ENCODE results near the gene NAIF1. TPM values are rescaled to one million over a fixed set of nuclear protein-coding genes. Genes with fewer than 3 reads are reported as not detected.

The NAIF1 gene, protein sequence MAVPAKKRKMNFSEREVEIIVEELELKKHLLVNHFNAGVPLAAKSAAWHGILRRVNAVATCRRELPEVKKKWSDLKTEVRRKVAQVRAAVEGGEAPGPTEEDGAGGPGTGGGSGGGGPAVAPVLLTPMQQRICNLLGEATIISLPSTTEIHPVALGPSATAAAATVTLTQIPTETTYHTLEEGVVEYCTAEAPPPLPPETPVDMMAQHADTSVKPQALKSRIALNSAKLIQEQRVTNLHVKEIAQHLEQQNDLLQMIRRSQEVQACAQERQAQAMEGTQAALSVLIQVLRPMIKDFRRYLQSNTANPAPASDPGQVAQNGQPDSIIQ
- total RNA-seq (2013; cell fraction: nucleolus; rRNA removed): 8.3 and 10.0 TPM in 2 replicates
- 10.7 and 14.2 TPM in 2 replicates for total RNA-seq (2014; rRNA removed)
- 6.3 and 6.4 TPM in 2 replicates for total RNA-seq (2014; rRNA removed; fragmentation: Illumina TruSeq; extraction: Trizol)
- 8.6 and 10.3 TPM in 2 replicates for total RNA-seq (2021)
- 4.5 TPM for polyA plus RNA-seq (2011; ENCODE audit: low read depth)
- polyA plus RNA-seq (2011; rRNA removed): 6.1 and 9.4 TPM in 2 replicates
- 12.1 and 15.0 TPM in 2 replicates for polyA plus RNA-seq (2011; cell fraction: cytosol; rRNA removed)
- 5.9 and 7.8 TPM in 2 replicates for polyA plus RNA-seq (2011; cell fraction: nucleus; rRNA removed)
- 8.4 and 9.3 TPM in 2 replicates for polyA plus RNA-seq (2012)
- 5.2 and 6.2 TPM in 2 replicates for polyA plus RNA-seq (2014; fragmentation: Illumina TruSeq; extraction: Trizol)
- polyA plus RNA-seq (2014; fragmentation: Nextera tagmentation; extraction: Ambion mirVana): 1 to 10 TPM; 2.4 to 5.2 TPM
- polyA plus RNA-seq (2014; rRNA removed): 8.5 and 9.3 TPM in 2 replicates
- polyA plus RNA-seq (2016; fragmentation: Nextera tagmentation; extraction: Ambion mirVana): 1 to 10 TPM; 5.0 to 7.9 TPM
- 11.7 and 16.2 TPM in 2 replicates for polyA minus RNA-seq (2011; rRNA and poly(A)+ RNA removed)
- polyA minus RNA-seq (2011; cell fraction: cytosol; rRNA and poly(A)+ RNA removed): 6.7 and 10.7 TPM in 2 replicates
- 1.8 and 5.3 TPM in 2 replicates for polyA minus RNA-seq (2011; cell fraction: nucleus; rRNA and poly(A)+ RNA removed)
- Bru-seq, nascent RNA: percentile 63 among the genes with signal in this experiment
- BruChase-seq, experiment 1, labeled RNA remaining after a 6-hour chase: percentile 53 among the genes with signal in this experiment
- percentile 65 among the genes with signal in this experiment for BruChase-seq, experiment 2, labeled RNA remaining after a 2-hour chase
- long read RNA-seq, experiment 1, partial matches to known transcripts: 0 of 3 reads
- long read RNA-seq, experiment 1, other reads (novel, unspliced or antisense): 2 of 3 reads
- long read RNA-seq, experiment 2, partial matches to known transcripts: 0 of 2 reads
- long read RNA-seq, experiment 2, other reads (novel, unspliced or antisense): 1 of 2 reads

DNA sequence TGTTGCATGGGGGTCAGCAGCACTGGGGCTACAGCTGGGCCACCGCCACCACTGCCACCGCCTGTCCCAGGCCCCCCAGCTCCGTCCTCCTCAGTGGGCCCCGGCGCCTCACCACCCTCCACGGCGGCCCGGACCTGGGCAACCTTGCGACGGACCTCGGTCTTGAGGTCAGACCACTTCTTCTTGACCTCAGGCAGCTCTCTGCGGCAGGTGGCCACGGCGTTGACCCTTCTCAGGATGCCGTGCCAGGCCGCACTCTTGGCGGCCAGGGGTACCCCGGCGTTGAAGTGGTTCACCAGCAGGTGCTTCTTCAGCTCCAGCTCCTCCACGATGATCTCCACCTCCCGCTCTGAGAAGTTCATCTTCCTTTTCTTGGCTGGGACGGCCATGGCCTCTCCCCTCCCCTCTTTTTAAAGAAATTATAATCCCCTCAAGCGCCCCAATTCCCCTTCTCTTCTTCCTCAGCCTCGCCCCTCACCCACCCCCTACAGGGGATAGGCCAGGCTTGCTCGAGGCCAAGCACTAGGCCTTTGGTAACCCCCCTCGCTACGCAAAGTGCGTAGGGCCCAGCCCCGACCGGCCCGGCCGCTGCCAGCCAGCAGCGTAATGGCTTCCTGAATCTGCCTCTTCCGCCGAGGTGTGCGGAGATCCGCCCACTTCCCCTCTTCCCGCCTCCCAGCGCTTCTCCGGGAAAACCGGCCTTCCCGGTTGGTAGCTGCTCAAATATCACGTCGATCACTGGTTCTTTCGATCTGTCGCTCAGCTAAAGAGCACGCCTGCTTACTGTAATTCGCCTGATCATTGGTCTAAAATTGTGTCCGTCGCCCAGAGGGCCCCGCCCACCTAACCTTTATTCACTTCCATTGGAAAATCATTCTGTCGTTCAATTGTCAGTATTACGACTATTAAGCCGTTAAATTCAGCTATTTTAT is at the start of gene NAIF1:
Gene NAIF1 (minus strand): TSS at position 608 of the 932 bp plus-strand sequence. CDS start 219 bp downstream, at position 389.
- peak; percentile 83 for ATAC-seq
- FAIRE-seq: peak; percentile 99
- TF ChIP-seq CREB1 (IDR thresholded peaks at IDR 0.05; ENCODE audit: low read depth) (no peak), EGR1 (IDR thresholded peaks at IDR 0.05; ENCODE audit: borderline replicate concordance in 1 of 2, low read depth in 2 of 2, low read length in 2 of 2) (peak in 1 of 2 experiments; percentile 78; a peak in 1 of 3 replicates), CHD2 (IDR thresholded peaks at IDR 0.05; ENCODE audit: borderline replicate concordance, low read depth, low read length) (peak; percentile 98), TBL1XR1 (IDR thresholded peaks at IDR 0.05; ENCODE audit: low read depth, low read length) (peak; percentile 53; the same call in 1 of the 2 replicates), NRF1 (conservative IDR thresholded peaks at IDR 0.05; ENCODE audit: low read depth, low read length) (0 out of 2 replicates have a peak, but pooled peaks have one; percentile 1), RUNX3 (IDR thresholded peaks at IDR 0.05; ENCODE audit: low read length) (no peak), RCOR1 (conservative IDR thresholded peaks at IDR 0.05; ENCODE audit: low read depth, low read length) (0 out of 2 replicates have a peak, but pooled peaks have one; percentile 43), HCFC1 (IDR thresholded peaks at IDR 0.05; ENCODE audit: low read length) (peak; percentile 41; the same call in 1 of the 2 replicates)
- TF ChIP-seq, protein P1, sequence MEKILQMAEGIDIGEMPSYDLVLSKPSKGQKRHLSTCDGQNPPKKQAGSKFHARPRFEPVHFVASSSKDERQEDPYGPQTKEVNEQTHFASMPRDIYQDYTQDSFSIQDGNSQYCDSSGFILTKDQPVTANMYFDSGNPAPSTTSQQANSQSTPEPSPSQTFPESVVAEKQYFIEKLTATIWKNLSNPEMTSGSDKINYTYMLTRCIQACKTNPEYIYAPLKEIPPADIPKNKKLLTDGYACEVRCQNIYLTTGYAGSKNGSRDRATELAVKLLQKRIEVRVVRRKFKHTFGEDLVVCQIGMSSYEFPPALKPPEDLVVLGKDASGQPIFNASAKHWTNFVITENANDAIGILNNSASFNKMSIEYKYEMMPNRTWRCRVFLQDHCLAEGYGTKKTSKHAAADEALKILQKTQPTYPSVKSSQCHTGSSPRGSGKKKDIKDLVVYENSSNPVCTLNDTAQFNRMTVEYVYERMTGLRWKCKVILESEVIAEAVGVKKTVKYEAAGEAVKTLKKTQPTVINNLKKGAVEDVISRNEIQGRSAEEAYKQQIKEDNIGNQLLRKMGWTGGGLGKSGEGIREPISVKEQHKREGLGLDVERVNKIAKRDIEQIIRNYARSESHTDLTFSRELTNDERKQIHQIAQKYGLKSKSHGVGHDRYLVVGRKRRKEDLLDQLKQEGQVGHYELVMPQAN (conservative IDR thresholded peaks at IDR 0.05): no peak; the same call in 1 of the 2 replicates
- TF ChIP-seq, protein P2, sequence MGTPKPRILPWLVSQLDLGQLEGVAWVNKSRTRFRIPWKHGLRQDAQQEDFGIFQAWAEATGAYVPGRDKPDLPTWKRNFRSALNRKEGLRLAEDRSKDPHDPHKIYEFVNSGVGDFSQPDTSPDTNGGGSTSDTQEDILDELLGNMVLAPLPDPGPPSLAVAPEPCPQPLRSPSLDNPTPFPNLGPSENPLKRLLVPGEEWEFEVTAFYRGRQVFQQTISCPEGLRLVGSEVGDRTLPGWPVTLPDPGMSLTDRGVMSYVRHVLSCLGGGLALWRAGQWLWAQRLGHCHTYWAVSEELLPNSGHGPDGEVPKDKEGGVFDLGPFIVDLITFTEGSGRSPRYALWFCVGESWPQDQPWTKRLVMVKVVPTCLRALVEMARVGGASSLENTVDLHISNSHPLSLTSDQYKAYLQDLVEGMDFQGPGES (IDR thresholded peaks at IDR 0.05): peak; percentile 99
- TF ChIP-seq, protein P3, sequence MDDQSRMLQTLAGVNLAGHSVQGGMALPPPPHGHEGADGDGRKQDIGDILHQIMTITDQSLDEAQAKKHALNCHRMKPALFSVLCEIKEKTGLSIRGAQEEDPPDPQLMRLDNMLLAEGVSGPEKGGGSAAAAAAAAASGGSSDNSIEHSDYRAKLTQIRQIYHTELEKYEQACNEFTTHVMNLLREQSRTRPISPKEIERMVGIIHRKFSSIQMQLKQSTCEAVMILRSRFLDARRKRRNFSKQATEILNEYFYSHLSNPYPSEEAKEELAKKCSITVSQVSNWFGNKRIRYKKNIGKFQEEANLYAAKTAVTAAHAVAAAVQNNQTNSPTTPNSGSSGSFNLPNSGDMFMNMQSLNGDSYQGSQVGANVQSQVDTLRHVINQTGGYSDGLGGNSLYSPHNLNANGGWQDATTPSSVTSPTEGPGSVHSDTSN (IDR thresholded peaks at IDR 0.05; ENCODE audit: insufficient replicate concordance, low read depth, low read length): peak; percentile 100

More for the DNA sequence above, at the start of gene NAIF1:
- WGBS (ENCODE audit: insufficient coverage, insufficient replicate concordance, low lambda C conversion rate, missing lambda C conversion rate): 30% methylated on average over 52 of the region's 54 CpGs
- Histone ChIP-seq H4K20me1 (ENCODE audit: control insufficient read depth, insufficient read depth) (no peaks in the 10 kb centered on the region), H3K4me2 (ENCODE audit: control insufficient read depth, insufficient read depth) (peak within 1 kb of the TSS; percentile 100), H3K9ac (ENCODE audit: control insufficient read depth, insufficient read depth, low read length) (peak within 1 kb of the TSS; percentile 89), H2AFZ (ENCODE audit: control insufficient read depth, low read depth, low read length) (peak within 1 kb of the TSS; percentile 89), H3K4me3 (peak within 1 kb of the TSS; percentile 90), H3K79me2 (ENCODE audit: control insufficient read depth, insufficient read depth, low read length) (peaks cover 51% of the 10 kb centered on the region), H3K27me3 (replicated peaks in 1 of 2; ENCODE audit: control insufficient read depth in 2 of 2, insufficient read depth in 2 of 2, low read length in 1 of 2) (no peaks in the 10 kb centered on the region), H3K36me3 (ENCODE audit: control insufficient read depth in 2 of 2, insufficient read depth in 2 of 2, low read length in 1 of 2) (peaks cover 0 to 5% of the 10 kb centered on the region in 2 experiments; a peak in 2 of 4 replicates), H3K9me3 (replicated peaks; ENCODE audit: control insufficient read depth, insufficient read depth, low read length) (no peaks in the 10 kb centered on the region), H3K4me1 (ENCODE audit: control insufficient read depth, insufficient read depth, low read length) (peaks cover 26% of the 10 kb centered on the region), H3K27ac (ENCODE audit: control insufficient read depth, insufficient read depth) (peak within 1 kb of the TSS; percentile 99)
- ChIA-PET CTCF (interaction anchor here (0.8 to 2.9 kb wide), 9 partner anchors 17 to 152 kb away, joined by 3 to 18 read pairs (median 5); no protein-coding TSS in a partner anchor), SMC1A (ENCODE audit: uncharacterized antibody, unreplicated experiment) (interaction anchor here (0.9 to 1.5 kb wide), 7 partner anchors 12 to 110 kb away, joined by 3 to 6 read pairs (median 3); no protein-coding TSS in a partner anchor), POLR2A (interaction anchor here (0.6 to 2.8 kb wide), 16 partner anchors 8 to 541 kb away, joined by 3 to 13 read pairs (median 3); partner anchors contain the start of gene EEIG1), RAD21 (ENCODE audit: unreplicated experiment) (interaction anchor here (0.7 to 2.8 kb wide), 8 partner anchors 12 to 162 kb away, joined by 3 to 10 read pairs (median 5); no protein-coding TSS in a partner anchor)
- intact Hi-C loops (cut with micrococcal nuclease; ENCODE audit: unreplicated experiment): loop anchor here (10.0 kb wide), 1 partner anchor 282 kb away; the partner anchor contains the start of gene CDK9
- in situ Hi-C loops (cut with MboI): no loop called here
- DNase-seq (ENCODE audit: low read depth, low spot score): peak; percentile 98
- BruUV-seq (replicated peaks): TSS peak; percentile 70
